Neural cell (in vitro differentiated cells): ENCODE data around the gene SPON2.

Source experiments
- EZH2 ChIP-seq: fragments of 200-600, 300-800 bp; shearing (Covaris generic), sonication (generic); IDR thresholded peaks from 2 replicates; pipeline ENCODE4 v1.6.1; 2014; ENCODE audit warnings: antibody characterized with exemption, low read length, borderline replicate concordance, mild to moderate bottlenecking; ENCODE audit not compliant: insufficient read depth, poor library complexity, severe bottlenecking
- MXI1 ChIP-seq: fragments of 450-650 bp; conservative IDR thresholded peaks from 2 replicates; pipeline ENCODE4 v1.6.1; 2014; ENCODE audit warnings: antibody characterized with exemption, mild to moderate bottlenecking; ENCODE audit not compliant: poor library complexity, severe bottlenecking
- TAF1 ChIP-seq: IDR thresholded peaks from 2 replicates; pipeline ENCODE4 v1.6.1; 2012; ENCODE audit warnings: low read depth
- TF ChIP-seq, protein P1 (sequence below): fragments of 450-650 bp; IDR thresholded peaks from 2 replicates; pipeline ENCODE4 v1.5.1; 2014; ENCODE audit warnings: antibody characterized with exemption, mild to moderate bottlenecking, moderate library complexity; ENCODE audit not compliant: poor library complexity, severe bottlenecking
- TF ChIP-seq, protein P2 (sequence below): IDR thresholded peaks from 2 replicates; pipeline ENCODE4 v1.6.1; 2012; ENCODE audit warnings: borderline replicate concordance

DNA sequence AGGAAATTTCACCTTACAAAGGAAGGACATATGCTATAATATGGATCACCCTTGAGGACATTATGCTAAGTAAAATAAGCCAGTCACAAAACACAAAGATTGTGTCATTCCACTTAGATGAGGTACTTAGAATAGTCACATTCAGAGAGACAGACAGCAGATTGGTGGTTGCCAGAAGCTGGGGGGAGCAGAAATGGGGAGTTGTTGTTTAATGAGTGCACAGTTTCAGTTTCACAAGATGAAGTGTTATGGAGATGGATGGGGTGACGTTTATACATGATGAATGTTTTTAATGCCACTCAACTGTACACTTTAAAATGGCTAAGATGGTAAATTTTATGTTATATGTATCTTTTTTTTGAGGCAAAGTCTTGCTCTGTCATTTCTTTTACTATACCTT, 14.8 kb upstream of the SPON2 start:
- TF ChIP-seq, protein P1, sequence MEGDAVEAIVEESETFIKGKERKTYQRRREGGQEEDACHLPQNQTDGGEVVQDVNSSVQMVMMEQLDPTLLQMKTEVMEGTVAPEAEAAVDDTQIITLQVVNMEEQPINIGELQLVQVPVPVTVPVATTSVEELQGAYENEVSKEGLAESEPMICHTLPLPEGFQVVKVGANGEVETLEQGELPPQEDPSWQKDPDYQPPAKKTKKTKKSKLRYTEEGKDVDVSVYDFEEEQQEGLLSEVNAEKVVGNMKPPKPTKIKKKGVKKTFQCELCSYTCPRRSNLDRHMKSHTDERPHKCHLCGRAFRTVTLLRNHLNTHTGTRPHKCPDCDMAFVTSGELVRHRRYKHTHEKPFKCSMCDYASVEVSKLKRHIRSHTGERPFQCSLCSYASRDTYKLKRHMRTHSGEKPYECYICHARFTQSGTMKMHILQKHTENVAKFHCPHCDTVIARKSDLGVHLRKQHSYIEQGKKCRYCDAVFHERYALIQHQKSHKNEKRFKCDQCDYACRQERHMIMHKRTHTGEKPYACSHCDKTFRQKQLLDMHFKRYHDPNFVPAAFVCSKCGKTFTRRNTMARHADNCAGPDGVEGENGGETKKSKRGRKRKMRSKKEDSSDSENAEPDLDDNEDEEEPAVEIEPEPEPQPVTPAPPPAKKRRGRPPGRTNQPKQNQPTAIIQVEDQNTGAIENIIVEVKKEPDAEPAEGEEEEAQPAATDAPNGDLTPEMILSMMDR: no peak
- no peak for TF ChIP-seq TAF1
- no peak for TF ChIP-seq MXI1
- no peak for TF ChIP-seq EZH2
- TF ChIP-seq, protein P2, sequence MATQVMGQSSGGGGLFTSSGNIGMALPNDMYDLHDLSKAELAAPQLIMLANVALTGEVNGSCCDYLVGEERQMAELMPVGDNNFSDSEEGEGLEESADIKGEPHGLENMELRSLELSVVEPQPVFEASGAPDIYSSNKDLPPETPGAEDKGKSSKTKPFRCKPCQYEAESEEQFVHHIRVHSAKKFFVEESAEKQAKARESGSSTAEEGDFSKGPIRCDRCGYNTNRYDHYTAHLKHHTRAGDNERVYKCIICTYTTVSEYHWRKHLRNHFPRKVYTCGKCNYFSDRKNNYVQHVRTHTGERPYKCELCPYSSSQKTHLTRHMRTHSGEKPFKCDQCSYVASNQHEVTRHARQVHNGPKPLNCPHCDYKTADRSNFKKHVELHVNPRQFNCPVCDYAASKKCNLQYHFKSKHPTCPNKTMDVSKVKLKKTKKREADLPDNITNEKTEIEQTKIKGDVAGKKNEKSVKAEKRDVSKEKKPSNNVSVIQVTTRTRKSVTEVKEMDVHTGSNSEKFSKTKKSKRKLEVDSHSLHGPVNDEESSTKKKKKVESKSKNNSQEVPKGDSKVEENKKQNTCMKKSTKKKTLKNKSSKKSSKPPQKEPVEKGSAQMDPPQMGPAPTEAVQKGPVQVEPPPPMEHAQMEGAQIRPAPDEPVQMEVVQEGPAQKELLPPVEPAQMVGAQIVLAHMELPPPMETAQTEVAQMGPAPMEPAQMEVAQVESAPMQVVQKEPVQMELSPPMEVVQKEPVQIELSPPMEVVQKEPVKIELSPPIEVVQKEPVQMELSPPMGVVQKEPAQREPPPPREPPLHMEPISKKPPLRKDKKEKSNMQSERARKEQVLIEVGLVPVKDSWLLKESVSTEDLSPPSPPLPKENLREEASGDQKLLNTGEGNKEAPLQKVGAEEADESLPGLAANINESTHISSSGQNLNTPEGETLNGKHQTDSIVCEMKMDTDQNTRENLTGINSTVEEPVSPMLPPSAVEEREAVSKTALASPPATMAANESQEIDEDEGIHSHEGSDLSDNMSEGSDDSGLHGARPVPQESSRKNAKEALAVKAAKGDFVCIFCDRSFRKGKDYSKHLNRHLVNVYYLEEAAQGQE: no peak
